Cardiac septum (tissue), 1 donor: ENCODE results near the gene GNB1L. TPM values are rescaled to one million over a fixed set of nuclear protein-coding genes. Genes with fewer than 3 reads are reported as not detected.
"Not testable (repeated sequence)": the region's sequence is repeated elsewhere in the genome, so short reads cannot be mapped to it uniquely, and the experiment has no call there.

ENCODE experiments used
- DNase-seq: peaks from one replicate; pipeline ENCODE4 v3.0.0-alpha.2; 2020; ENCODE audit warnings: low spot score
- intact Hi-C: fragments of 100-400 bp; cut with DNase I; formaldehyde crosslinking; loops from one replicate; pipeline ENCODE4 v1.14.0; 2022
- total RNA-seq: library from RNA; stranded (reverse); fragmentation: NEBNext Ultra II Directional; extraction: Animal tissue kit (Norgen Biotek cat#: 25700); gene quantifications from one replicate; pipeline ENCODE4 v1.2.1, GENCODE V29; 2021
- donor health status: DM: no; HTN: no; CAD: no.

GNB1L gene
- total RNA-seq, 1 donor from 2014 or later, result 2.0 TPM

GRCh38 chr22:19805821-19806212 lies 48.9 kb downstream of the GNB1L start:
- intact Hi-C loops, result no loop called here
- no peak for DNase-seq

- peak; percentile 54 for DNase-seq
- intact Hi-C loops, result no loop called here
These were observed 50.9 kb downstream of the GNB1L start for GRCh38 chr22:19803736-19804267.

- DNase-seq, result peak; percentile 64
- intact Hi-C loops, result no loop called here
These were observed 51.6 kb downstream of the GNB1L start for GRCh38 chr22:19802894-19803735.

GRCh38 chr22:19802001-19802893 lies 52.4 kb downstream of the GNB1L start:
- intact Hi-C loops, result no loop called here
- DNase-seq, result no peak

- intact Hi-C loops, result no loop called here
- DNase-seq, result no peak
These were observed 53.2 kb downstream of the GNB1L start for GRCh38 chr22:19801340-19802000.

GRCh38 chr22:19800761-19801244 lies 53.9 kb downstream of the GNB1L start:
- DNase-seq, result no peak
- intact Hi-C loops, result no loop called here

GRCh38 chr22:19800306-19800705 lies 54.4 kb downstream of the GNB1L start:
- intact Hi-C loops, result no loop called here
- no peak for DNase-seq

- intact Hi-C loops, result no loop called here
- DNase-seq, result no peak
These were observed 55.1 kb downstream of the GNB1L start for GRCh38 chr22:19799322-19800190.

- DNase-seq, result no peak
- intact Hi-C loops, result no loop called here
These were observed 55.8 kb downstream of the GNB1L start for GRCh38 chr22:19798891-19799293.

GRCh38 chr22:19798003-19798665 lies 56.5 kb downstream of the GNB1L start:
- no peak for DNase-seq
- intact Hi-C loops, result no loop called here

GRCh38 chr22:19797086-19798002 lies 57.3 kb downstream of the GNB1L start:
- no peak for DNase-seq
- intact Hi-C loops, result no loop called here

- intact Hi-C loops, result no loop called here
- no peak for DNase-seq
These were observed 58.5 kb downstream of the GNB1L start for GRCh38 chr22:19796160-19796559.

- DNase-seq, result no peak
- intact Hi-C loops, result no loop called here
These were observed 59.1 kb downstream of the GNB1L start for GRCh38 chr22:19795617-19796008.

GRCh38 chr22:19793661-19794310 lies 60.9 kb downstream of the GNB1L start:
- intact Hi-C loops, result no loop called here
- no peak for DNase-seq

GRCh38 chr22:19793161-19793560 lies 61.5 kb downstream of the GNB1L start:
- intact Hi-C loops, result no loop called here
- no peak for DNase-seq

- intact Hi-C loops, DNase-seq: not testable (repeated sequence)
These were observed 62.2 kb downstream of the GNB1L start for GRCh38 chr22:19792383-19792896.

- intact Hi-C loops, result no loop called here
- DNase-seq, result no peak
These were observed 62.8 kb downstream of the GNB1L start for GRCh38 chr22:19791894-19792293.
